GM12891 (cell line): ENCODE results near the gene ARHGAP19.

Experiments
- POLR2A ChIP-seq: IDR thresholded peaks from 2 replicates; pipeline ENCODE4 v1.6.1; 2011; ENCODE audit warnings: low read depth, low read length, control low read depth
- POLR2AphosphoS5 ChIP-seq: IDR thresholded peaks from 2 replicates; pipeline ENCODE4 v1.6.1; 2011; ENCODE audit warnings: low read depth, low read length, control low read depth
- SPI1 ChIP-seq: IDR thresholded peaks from 2 replicates; pipeline ENCODE4 v1.6.1; 2011; ENCODE audit warnings: low read depth, low read length, control low read depth
- TAF1 ChIP-seq: IDR thresholded peaks from 2 replicates; pipeline ENCODE4 v1.6.1; 2011; ENCODE audit warnings: low read depth, low read length, control low read depth

- TF ChIP-seq POLR2AphosphoS5 (no peak), TAF1 (no peak), POLR2A (no peak), SPI1 (no peak)
Measured at GRCh38 chr10:97332591-97333350, 40.3 kb upstream of the ARHGAP19 start.
